Mesenchymal stem cell (in vitro differentiated cells and primary cell): ENCODE results near the gene SNRPA. TPM values are rescaled to one million over a fixed set of nuclear protein-coding genes. Genes with fewer than 3 reads are reported as not detected.

ENCODE experiments used
- small RNA-seq: library from polyadenylated mRNA; stranded (forward); fragments of <200 nt; extraction: miRNeasy Mini kit (QIAGEN cat#:217004); gene quantifications from one replicate; pipeline ENCODE3, GENCODE V24; 2013; ENCODE audit warnings: low read depth

Gene SNRPA

Small RNA genes within 50 kb of the gene (small RNA-seq; reads per million reads assigned to genes)
- not detected for gene RNU6-195P
